GM12875 (cell line): ENCODE measurements around the gene SFSWAP.

ENCODE experiments used
- H3K4me3 ChIP-seq: one replicate; pipeline ENCODE4 v1.5.1; 2011; ENCODE audit warnings: low read depth, low read length, control low read depth
- TF ChIP-seq, protein P1 (sequence below): IDR thresholded peaks from 2 replicates; pipeline ENCODE4 v1.5.1; 2011; ENCODE audit warnings: low read depth, mild to moderate bottlenecking, control low read depth, inconsistent platforms, low read length, moderate library complexity, borderline replicate concordance; ENCODE audit not compliant: insufficient read depth

The SFSWAP gene

DNA sequence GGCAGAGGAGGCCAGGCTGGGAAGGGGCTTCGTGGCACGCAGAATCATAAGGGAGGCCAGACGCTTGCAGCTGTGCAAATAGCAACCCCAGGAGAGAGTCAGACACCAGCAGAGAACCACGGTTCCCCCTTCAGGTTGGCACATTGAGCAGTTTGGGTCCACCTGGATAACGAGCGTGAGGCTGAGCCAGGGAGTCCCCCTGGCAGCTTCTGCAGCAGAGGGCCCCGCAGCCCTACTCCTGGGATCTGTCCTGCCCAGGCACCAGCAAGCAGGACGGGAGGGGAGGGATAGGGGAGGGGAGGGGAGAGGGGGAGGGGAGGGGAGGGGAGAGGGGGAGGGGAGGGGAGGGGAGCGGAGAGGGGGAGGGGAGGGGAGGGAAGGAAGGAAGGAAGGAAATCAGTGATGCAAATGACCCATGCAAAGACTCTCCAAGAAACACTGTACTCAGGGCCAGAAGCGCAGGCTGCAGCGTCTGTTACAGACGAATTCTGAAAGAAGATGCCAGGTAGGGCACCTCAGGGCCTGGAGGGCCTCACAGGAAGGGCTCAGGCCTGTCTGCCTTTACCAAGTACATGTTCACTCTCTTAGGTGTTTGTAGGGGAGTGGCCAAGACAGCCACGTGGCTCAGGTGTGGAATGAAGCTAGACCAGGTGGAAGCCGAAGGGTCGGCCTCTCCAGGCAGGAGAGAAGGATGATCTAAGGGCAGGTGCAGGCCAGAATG lies 85.0 kb downstream of the SFSWAP start:
- H3K4me3 ChIP-seq, result no peak overlapping the region
- TF ChIP-seq, protein P1, sequence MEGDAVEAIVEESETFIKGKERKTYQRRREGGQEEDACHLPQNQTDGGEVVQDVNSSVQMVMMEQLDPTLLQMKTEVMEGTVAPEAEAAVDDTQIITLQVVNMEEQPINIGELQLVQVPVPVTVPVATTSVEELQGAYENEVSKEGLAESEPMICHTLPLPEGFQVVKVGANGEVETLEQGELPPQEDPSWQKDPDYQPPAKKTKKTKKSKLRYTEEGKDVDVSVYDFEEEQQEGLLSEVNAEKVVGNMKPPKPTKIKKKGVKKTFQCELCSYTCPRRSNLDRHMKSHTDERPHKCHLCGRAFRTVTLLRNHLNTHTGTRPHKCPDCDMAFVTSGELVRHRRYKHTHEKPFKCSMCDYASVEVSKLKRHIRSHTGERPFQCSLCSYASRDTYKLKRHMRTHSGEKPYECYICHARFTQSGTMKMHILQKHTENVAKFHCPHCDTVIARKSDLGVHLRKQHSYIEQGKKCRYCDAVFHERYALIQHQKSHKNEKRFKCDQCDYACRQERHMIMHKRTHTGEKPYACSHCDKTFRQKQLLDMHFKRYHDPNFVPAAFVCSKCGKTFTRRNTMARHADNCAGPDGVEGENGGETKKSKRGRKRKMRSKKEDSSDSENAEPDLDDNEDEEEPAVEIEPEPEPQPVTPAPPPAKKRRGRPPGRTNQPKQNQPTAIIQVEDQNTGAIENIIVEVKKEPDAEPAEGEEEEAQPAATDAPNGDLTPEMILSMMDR, result no peak

DNA sequence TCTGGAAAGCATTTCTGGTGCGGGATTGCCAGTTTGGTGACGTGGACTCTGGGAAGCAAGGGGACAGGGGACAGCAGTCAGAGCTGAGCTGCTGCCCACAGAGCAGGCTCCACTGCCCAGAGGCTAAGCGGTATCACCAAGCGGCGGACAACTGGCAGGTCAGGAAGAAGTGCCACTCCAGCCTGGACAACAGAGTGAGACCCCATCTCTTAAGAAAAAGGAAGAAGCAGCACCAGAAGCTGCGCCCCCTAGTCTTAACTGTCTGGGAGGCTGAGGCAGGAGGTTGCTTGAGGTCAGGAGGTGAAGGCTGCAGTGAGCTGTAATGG lies 85.5 kb downstream of the SFSWAP start:
- TF ChIP-seq, protein P1, result no peak
- H3K4me3 ChIP-seq, result no peak overlapping the region

DNA sequence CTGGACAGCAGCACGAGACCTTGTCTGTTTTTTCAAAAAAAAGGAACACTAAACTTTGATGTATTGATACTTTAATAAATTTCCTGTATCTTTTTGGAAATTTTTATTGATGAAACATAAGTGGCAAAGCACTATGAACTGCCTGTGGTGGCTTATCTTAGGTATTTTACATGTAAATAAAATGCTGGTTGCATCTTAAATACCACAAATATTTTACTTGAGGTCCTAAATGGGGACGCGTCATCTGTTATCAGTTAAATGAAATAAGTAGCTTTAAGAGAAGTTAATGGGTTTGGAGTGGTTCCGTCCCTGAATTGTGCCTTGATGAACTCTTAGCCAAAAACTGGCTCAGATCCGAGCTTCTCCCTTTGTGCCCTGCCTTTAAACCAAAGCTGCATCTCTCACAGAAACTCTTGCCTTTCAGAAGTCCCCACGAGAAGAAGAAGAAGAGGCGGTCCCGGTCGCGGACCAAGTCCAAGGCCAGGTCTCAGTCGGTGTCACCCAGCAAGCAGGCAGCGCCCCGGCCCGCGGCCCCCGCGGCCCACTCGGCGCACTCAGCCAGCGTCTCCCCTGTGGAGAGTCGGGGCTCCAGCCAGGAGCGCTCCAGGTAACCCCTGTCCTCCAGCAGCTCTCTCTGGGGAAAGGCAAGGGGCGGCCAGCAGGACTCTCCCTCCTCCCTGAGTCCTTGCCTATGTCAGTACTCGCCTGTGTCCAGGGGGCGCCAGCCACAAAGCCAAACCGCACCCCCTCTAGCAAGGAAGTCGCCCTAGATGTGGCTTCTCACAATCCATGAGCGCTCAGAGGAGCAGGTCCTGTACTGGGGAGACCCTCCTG lies 86.1 kb downstream of the SFSWAP start:
- no peak overlapping the region for H3K4me3 ChIP-seq
- TF ChIP-seq, protein P1, result no peak

DNA sequence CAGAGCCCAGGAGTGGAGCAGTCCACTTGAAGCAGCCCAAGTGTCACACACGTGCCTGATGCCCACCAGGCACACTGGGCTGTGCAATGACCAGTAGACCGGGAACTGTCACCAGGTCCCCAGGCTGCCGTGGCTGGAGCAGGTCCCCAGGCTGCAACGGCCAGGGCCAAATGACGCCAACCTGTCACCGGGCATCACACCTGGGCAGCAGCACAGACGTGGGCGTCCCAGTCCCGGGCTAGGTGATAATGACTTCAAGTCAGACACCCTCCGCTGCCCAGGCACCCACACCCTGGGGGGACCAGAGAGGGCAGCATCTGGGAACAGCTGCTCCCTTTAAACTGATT lies 86.7 kb downstream of the SFSWAP start:
- H3K4me3 ChIP-seq, result no peak overlapping the region

DNA sequence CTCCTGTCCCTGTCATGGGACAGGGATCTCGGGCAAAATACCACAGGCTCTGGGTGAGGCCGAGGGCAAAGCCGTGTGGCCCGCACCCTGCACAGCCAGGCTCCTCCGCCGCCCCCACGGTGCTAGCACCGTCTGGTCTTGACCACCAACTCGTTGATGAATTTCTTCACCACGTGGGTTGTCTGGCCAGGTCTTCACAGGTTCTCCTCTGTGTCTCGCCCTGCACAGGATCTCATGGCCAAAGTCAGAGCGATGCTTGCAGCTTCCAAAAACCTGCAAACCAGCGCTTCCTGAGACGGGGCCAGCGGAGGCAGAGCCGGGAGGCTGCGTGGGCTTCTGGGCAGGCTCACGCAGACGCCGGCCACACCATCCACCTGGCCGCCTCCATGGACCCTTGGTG lies 88.3 kb downstream of the SFSWAP start:
- no peak overlapping the region for H3K4me3 ChIP-seq
- TF ChIP-seq, protein P1, result no peak

More for the DNA sequence above, 86.7 kb downstream of the SFSWAP start:
- TF ChIP-seq, protein P1, result no peak

DNA sequence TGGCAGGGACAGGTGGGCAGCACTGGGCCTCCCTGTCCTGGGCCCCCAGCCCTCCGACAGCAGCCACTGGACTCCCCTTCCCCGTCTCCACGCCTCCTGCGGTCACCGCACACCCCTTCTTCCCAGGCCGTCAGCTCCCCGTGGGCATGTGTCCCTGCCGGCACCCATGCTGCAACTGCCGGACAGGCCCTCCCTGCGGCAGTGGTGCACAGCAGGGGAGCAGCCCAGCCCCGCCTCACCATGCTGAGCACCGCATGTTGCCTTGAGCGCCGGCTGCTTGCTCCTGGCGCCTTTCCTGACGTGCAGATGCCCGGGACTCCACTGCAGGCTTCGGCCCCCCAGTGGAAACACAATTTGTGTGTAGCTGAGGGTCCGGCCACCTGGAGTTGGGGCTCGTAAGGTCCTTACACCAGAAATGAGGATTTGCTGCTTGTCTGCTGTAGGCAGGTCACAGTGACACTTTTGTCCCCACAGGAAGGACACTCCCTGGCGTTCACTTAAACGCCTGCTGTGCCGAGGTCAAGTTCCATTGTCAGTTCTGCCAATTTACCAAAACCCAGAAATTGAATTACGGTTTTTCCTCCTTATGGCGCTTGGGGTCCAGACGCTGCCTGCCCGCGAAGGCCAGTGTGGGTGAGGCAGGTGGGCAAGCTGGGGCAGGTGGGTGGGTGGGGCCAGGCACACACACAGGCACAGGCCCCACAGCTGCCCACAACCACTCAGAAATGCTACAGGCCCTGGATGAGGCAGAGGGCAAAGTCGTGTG lies 89.1 kb downstream of the SFSWAP start:
- no peak overlapping the region for H3K4me3 ChIP-seq
- TF ChIP-seq, protein P1, result no peak

DNA sequence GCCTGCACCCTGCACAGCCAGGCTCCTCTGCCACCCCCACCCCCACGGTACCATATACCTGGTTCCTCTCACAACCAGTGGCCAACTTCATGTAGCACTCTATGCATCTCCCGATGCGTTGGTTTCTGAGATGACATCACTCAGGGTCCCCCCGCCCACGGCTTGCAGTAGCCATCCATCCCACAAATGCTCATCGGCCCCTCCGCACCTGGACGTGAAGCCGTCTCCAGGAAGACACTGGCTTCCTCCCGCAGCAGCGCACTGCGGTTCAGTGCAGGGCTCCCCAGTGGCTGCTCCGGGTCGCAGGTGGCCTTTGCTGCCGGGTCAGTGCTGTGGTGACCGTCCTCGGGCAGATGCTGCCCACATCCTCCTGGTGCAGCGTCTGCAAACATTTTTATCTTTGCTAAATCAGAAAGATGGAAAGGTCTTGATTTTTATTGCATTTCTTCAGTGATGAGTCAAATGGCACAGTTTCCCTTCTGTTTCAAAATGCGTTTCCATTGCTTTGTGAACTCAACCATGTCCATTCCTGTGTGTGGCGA lies 89.8 kb downstream of the SFSWAP start:
- TF ChIP-seq, protein P1, result no peak
- H3K4me3 ChIP-seq, result no peak overlapping the region
